Stimulated activated naive CD8-positive, alpha-beta T cell treated with anti-CD3 and anti-CD28 coated beads, Interleukin-15, Interleukin-2, amounts not matched to agents 100 U/mL and 50 U/mL, for 24 hours (primary cell): ENCODE data around the gene PTPRN2.

Experiments used
- ATAC-seq: fragments of 150-1000 bp; cut with Tn5 transposase; one replicate; pipeline ENCODE4 v1.10.0; 2021
- DNase-seq: peaks from one replicate; pipeline ENCODE4 v3.0.0; 2021

Gene PTPRN2

GRCh38 chr7:157561523-157561785, 1026.2 kb downstream of the PTPRN2 start:
- no peak for ATAC-seq
- DNase-seq, result no peak

DNA sequence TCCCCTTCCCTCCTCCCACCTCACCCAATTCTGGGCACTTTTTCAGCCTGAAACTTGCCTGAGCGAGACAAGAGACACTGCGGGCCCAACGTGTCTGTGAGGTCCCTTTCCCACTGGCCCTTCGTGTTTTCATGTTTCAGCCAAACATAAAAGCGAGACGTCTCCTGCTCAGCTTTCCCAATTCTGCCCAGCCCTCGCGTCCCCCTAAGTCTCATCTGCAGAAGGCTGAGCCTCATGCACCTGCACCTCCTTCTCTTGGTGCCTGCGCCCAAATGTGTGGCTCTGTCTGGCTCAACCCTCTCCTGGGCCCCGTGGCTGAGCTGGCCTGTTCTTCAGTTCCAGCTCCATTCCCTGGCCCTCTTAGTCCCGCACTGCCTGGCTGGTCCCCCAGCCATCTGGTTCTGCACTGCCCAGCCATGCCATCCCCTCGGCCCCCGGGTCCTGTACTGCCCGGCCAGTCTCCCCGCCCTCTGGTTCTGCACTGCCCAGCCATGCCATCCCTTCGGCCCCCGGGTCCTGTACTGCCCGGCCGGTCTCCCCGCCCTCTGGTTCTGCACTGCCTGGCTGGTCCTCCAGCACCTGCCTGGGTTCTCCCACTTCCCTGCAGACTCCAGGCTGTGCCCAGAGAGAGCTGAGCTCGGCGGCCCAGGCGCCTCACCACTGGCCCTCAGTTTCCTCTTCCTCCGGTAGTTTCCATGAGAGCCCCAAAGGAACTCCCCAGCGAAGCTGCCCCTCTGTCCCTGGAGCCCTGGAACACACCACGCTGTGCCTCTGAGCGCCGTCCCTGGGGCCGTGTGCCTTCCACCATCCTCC, 1026.7 kb downstream of the PTPRN2 start:
- ATAC-seq, result no peak
- no peak for DNase-seq

DNA sequence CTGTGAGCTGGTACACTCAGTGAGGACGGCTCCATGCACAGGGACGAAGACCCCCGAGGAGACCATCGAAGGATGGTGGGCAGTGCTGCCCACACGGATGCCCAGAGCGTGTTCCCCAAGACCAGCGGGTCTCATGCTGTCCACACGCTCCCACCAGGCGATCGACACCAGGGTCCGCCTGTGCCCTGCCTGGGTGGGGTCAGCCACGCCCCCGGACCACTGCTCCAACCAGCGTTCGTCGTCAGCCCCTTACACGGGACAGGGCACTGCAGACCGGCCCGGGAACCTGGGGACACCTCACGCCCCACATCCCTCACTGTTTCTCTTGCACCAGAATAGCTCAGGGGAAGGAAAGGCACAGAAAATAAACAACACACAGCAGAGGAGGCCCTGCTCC, 1027.4 kb downstream of the PTPRN2 start:
- no peak for ATAC-seq
- no peak for DNase-seq

DNA sequence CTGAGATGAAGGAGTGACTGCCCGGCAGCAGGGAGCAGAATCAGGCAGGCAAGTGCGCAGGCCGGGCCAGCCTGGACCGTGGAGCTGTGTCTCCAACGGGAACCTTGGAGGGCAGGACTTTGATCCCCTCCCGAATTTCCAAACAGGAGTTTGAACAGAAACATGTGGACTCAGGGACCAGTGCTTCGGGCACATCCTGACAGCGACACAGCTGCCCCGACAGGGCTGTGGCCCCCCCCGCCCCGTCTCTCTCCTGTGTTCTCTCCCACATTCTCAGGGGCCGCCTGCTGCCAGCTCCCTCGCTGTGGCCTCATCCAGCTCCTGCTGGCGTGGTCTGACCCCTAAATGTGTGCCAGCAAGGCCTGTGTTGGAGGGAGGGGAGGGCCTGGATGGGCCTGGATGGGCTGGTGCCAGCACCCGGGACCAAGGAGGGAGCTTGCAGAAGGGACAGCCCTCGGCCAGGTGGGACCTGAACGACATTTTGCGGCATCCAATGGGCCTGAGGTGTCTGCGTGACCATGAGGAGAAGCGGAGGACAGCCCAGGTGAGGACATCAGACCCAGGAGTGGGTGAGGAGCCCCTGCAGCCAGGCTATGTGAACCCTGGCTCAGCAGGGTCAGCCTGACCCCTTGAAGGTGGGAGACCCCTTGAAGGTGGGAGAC, 1027.9 kb downstream of the PTPRN2 start:
- ATAC-seq (no peak), DNase-seq (no peak)

GRCh38 chr7:157558875-157559595, 1028.6 kb downstream of the PTPRN2 start:
- ATAC-seq, result no peak
- DNase-seq, result no peak

DNA sequence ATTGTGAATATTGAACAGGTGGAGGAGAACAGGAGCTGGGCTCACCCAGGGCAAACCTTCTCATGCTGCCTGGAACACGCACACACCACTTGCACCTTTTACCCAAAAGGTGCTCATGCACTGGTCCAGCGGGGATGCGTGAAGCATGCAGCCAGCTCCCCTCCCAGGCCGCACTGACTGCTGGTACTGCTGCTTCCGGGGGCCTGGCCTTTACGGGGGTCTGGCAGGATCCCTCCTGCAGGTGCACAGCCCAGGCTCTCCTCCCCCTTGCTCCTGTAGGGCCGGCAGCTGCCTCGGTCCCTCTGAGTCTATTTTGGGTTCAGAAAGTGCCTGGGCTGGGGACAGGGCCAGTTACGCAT, 1029.1 kb downstream of the PTPRN2 start:
- no peak for ATAC-seq
- no peak for DNase-seq

DNA sequence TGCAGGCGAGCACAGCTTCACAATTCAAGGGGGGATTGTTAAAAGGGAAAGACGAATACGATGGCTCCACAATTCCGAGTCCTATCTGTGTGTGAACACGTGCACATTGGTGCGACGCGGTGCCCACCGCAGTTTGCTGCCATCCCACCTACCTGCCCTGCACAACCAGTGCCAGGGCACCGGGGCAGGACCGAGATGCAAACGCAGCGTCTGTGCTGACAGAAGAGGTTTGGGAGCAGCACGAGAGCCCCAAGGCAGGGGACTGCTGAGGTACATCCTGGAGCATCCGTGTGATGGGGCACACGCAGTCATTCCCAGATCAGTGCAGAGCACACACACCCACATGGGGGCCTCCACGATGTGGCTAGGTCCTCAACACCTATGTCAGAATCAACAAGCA, 1029.6 kb downstream of the PTPRN2 start:
- ATAC-seq (no peak), DNase-seq (no peak)

DNA sequence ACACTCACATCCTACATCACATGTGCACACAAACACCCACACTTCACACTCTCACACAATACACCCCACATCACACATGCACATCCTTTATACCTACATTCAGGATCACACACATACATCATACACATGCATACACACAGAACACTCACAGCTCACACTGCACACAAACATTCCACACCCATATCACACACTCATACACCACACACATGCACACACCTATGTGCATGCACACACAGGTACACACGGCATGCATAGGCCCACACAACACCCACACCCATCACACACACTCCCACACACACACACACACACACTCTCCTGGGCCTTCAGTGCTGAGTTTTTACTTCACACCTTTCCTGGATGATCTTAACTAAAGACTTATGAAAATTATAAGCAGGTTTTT, 1030.4 kb downstream of the PTPRN2 start:
- ATAC-seq (no peak), DNase-seq (no peak)

- DNase-seq (no peak), ATAC-seq (no peak)
Observed at GRCh38 chr7:157556642-157556944, 1031.0 kb downstream of the PTPRN2 start.

GRCh38 chr7:157555944-157556641, 1031.5 kb downstream of the PTPRN2 start:
- DNase-seq (no peak), ATAC-seq (no peak)

GRCh38 chr7:157555313-157555712, 1032.3 kb downstream of the PTPRN2 start:
- ATAC-seq, result no peak
- no peak for DNase-seq

DNA sequence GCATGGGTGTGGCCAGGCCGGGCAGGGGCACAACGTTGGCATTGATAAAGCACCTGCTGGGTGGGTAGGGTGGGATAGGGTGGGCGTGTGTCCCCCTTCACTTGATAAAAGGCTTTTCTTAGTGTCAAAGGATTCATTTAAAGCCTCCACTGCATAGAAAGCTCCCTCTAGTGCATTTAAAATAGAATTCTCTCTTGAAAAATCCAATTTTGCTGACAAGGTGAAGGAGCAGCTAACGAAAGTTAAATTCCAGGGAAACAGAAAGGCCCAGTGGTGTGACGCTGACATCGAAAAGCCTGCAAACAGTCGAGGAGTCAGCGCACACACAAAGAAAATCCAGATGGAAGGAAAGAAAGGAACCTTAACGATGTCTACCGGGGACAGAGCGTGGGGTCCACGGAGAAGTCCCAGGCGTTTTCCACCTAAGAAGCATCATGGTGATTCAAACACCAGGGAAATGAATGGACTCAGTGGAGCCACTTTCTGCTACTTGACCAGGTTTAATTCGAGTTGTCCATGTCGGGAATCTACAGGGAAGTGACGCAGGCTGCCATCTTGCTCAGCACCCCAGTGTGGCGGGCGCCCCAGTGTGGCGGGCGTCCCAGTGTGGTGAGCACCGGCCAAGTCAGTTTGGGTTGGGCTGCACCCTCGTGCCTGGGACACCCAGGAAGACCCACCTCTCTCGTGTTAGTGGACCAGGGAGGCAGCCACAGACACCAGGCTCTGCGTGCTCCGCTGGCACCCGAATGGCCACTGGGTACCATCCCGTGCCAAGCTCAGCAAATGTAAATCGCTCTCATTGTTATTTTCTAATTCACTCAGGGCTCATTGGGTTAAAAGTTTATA, 1033.0 kb downstream of the PTPRN2 start:
- DNase-seq (no peak), ATAC-seq (no peak)

DNA sequence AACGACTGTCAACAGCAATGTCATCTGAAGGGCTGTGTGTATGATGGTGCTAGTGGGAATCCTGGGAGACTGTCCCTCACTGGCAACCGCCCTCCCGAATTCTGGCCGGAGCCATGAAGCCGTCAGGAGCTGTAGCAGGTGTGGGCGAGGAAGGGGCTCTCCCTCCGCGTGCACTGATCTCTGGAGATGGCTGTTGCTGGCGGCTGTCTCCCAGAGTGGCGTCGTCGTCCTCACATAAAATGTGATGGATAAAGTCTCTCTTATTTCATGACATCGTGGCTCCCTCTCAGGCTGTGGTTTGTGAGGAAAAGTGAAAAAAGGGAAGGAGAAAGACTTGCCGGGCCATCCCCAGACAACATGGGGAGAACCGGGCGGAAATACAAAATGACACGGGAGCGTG, 1034.4 kb downstream of the PTPRN2 start:
- no peak for ATAC-seq
- DNase-seq, result no peak

DNA sequence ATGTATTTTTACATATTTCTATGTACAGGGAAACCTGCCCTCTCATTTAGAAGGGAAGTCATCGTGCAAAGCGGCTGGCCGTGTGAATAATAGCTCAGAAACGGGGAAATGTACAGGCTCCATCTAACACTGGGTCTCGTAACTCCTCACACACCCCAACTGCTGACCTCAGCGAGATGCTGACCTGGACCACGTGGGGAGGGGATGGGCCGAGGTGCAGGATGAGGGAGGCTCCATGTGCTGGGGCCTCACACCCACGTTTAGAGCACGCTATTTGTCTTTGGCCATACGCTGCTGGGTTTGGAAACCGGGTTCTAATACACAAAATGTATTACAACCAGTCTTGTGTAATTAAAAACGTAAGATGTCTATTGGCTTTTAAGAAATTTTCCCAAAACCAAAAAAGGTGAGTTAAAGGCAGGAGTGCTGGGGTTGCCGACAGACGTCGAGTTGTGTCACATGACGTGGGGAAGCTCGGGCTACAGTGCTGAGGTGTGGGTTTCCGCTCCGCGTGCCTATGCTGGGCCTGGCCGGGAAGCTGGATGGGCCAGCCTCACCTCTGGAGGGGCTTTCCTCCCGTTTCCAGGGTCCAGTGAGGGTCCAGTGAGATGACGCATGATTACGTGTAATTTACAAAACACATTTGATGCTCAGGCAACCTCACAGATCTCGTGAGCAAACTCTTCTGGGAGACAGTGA, 1035.2 kb downstream of the PTPRN2 start:
- DNase-seq, result no peak
- no peak for ATAC-seq

- DNase-seq (no peak), ATAC-seq (no peak)
Observed at GRCh38 chr7:157551325-157552070, 1036.1 kb downstream of the PTPRN2 start.

DNA sequence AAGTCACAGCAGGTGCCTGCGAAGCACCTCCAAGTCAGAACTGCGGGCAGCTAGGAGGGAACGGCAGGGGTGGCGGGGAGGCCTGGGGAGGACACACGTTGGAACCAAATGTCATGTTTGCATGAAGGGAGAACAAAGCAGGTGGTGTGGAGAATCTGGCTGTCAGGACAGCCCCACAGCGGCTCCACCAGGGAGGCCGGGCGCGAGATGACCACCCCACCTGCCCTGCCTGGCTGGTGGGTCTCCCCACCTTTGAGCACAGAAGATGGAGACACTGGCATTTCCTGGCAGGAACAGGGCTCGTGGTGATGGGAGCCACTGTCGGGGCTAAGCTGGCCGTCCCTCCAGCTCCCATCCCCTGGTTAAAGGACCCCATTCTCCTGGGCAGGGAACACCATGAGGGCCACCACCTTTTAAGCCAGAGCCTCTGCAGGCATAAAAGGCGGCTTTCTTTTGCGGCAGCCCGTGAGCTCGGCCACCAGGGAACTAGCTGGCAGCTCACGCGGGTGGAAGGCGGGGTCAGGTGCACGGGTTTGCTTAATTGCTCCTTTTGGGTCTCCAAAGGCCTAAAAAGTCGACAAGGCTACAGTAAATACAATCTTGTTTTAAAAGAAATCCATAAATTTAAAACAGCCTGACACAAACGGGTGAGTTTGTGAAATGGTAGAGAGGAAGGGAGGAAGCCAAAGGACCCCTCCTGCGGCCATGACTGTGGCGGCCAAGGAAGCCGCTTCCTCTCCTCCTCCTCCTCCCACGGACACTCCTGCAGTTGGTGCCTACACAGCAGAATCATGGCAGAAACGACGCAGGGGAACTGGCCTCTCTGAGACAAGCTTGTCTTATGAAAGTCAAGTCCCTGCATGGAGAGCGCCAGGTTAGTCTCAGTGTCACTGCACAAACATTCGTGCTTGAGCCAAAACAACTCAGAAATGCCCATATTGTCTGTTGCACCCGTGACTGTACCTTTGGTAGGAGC, 1037.0 kb downstream of the PTPRN2 start:
- DNase-seq (no peak), ATAC-seq (no peak)

DNA sequence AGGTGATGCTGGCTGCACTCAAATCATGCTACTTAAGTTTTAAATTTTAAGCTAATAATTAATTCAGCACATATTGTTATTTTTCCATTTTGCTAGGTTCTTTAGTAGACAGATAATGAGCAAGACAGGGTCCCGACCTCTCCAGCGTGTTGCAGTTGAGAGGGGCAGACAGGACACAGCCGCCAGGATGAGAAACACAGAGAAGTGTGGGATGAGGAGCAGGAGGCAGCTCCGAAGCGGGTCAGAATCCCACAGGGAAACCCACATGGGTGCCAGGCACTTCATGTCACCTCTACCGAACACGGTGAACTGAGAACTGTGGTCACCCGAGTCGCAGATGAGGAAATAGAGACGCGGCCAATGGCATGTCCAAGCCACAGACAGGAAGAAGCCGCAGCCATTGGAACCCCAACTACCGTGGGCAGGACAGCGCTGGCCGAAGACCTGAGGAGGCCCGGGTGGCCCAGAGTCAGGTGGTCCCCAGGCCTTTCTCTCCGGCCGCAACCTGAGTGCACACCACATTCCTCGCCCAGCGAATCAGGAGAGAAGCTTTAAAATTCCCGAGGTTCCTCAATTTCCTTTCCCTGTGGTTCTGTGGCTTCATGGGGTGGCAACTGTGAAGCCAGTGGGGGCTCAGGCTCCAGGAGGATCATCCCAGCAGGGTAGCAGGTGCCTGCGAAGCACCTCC, 1037.9 kb downstream of the PTPRN2 start:
- no peak for ATAC-seq
- DNase-seq, result no peak

DNA sequence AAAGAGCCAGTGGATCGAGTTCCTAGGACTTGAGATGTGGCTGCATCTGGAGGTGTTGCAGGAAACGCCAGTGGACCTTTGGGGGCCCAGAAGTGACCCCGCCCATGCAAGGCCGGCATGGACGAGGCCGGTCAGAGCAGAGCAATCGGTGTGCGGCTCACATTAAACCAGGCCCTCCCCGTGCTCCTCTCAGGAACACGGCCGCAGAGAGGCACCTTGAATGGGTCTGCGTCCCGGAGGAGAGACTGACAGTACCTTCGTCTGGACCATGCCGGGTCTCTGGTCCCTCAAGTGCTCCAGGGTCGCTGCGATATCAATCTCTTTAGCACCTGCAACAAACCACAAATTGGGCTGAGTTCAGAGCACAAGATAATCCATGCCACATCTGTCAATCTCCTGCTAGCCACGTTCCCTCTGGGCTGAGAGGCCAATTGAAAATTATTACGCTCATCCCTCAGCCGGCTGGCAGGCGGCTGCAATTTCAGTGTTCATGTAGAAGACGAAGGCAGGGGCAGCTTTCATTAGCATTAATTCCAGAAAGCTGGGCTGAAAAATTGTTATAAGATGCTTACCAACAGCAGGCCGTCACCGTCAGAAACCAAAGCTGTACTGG, 1038.8 kb downstream of the PTPRN2 start:
- no peak for DNase-seq
- no peak for ATAC-seq

- DNase-seq (no peak), ATAC-seq (no peak)
Observed at GRCh38 chr7:157547611-157548010, 1040.0 kb downstream of the PTPRN2 start.
